ACC112 (cell line): ENCODE measurements around the gene COL21A1.

Source experiments
- H2AFZ ChIP-seq: fragments of 200-600 bp; sonication (generic); one replicate; pipeline ENCODE4 v1.6.0; 2017; ENCODE audit warnings: antibody characterized with exemption, low read length; ENCODE audit not compliant: unreplicated experiment
- H3K27ac ChIP-seq: fragments of 200-600 bp; sonication (generic); 2 replicates; pipeline ENCODE4 v1.5.1; 2014; ENCODE audit warnings: low read depth, mild to moderate bottlenecking, antibody characterized with exemption, low read length, moderate library complexity
- H3K27me3 ChIP-seq: fragments of 200-600 bp; sonication (generic); 2 replicates; pipeline ENCODE4 v1.6.1; 2014; ENCODE audit warnings: mild to moderate bottlenecking, antibody characterized with exemption, low read length, moderate library complexity, mixed read lengths; ENCODE audit not compliant: insufficient read depth
- H3K36me3 ChIP-seq: fragments of 200-600 bp; sonication (generic); 2 replicates; pipeline ENCODE4 v1.6.1; 2016; ENCODE audit warnings: mild to moderate bottlenecking, antibody characterized with exemption, low read length, moderate library complexity, mixed read lengths; ENCODE audit not compliant: insufficient read depth
- H3K4me1 ChIP-seq: fragments of 200-600 bp; sonication (generic); one replicate; pipeline ENCODE4 v1.6.1; 2016; ENCODE audit warnings: low read length, mixed read lengths; ENCODE audit not compliant: insufficient read depth, unreplicated experiment, control insufficient read depth
- H3K4me3 ChIP-seq: fragments of 200-600 bp; sonication (generic); 2 replicates; pipeline ENCODE4 v1.5.1; 2014; ENCODE audit warnings: mild to moderate bottlenecking, low read depth, low read length
- H3K79me2 ChIP-seq: fragments of 200-600 bp; sonication (generic); one replicate; pipeline ENCODE4 v1.6.0; 2016; ENCODE audit warnings: low read length; ENCODE audit not compliant: control insufficient read depth, unreplicated experiment, insufficient read depth

The COL21A1 gene

DNA sequence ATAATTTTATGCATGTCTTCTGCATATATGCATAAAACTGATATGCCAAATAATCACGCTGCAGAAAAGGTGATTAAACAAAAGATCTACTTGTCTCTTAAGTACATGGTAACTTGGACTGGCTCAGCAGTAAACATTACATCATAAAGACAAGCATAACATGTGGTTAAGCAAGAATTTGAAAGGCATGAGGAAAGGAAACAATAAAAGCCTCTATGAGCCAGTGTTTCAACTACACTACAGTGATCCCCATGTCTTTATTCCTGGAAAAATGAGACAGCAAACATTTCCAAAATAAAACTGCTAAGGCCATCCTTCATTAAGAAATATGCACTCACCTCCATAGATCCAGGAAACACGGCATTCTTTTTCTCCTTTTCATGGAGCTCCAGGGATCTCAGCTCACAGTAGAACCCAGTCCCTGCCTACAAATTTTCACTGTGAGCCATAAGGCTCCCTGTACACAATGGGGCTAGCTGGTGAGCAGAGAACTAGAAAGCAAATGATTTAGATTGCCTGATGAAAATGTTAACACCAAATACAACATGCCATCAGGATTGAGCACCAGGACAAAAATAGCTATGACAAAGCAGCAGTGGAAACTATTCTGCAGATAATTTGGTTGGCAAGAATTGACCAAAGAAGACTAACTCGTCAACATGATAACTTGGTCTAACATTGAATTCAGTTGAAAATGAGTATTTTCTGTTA, 156.1 kb downstream of the COL21A1 start:
- Histone ChIP-seq H3K79me2 (no peaks in the 10 kb centered on the region), H3K4me3 (peak overlapping the region; percentile 8; the same call in 1 of the 2 replicates), H3K4me1 (peaks cover 7% of the 10 kb centered on the region), H3K36me3 (0 out of 2 replicates have a peak, but pooled peaks cover 4% of the 10 kb centered on the region), H3K27me3 (no peaks in the 10 kb centered on the region), H3K27ac (peak overlapping the region; percentile 77), H2AFZ (peak overlapping the region; percentile 69)

DNA sequence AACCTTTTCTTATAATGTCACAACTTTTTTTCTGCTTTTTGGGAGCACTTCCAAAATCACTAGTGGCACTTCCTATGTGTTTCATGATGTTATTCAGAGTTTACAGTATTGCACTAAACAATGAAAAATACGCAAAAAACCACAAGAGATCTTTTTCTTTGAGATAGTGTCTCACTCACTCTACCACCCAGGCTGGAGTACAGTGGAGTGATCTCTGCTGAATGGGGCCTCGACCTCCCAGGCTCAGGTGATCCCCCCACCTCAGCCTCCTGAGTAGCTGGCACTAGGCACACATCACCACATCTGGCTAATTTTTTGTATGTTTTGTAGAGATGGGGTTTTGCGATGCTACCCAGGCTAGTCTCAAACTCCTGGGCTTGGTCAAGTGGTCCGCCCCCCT, 158.7 kb downstream of the COL21A1 start:
- Histone ChIP-seq H3K79me2 (no peaks in the 10 kb centered on the region), H3K4me1 (peaks cover 7% of the 10 kb centered on the region)

GRCh38 chr6:56087421-56087820, 160.0 kb downstream of the COL21A1 start:
- no peak overlapping the region for H2AFZ ChIP-seq
- H3K4me1 ChIP-seq = peaks cover 7% of the 10 kb centered on the region
- H3K27me3 ChIP-seq = no peaks in the 10 kb centered on the region
- no peak overlapping the region for H3K27ac ChIP-seq
- H3K36me3 ChIP-seq = no peaks in the 10 kb centered on the region
- H3K79me2 ChIP-seq = no peaks in the 10 kb centered on the region
- no peak overlapping the region for H3K4me3 ChIP-seq

More for the DNA sequence above, 158.7 kb downstream of the COL21A1 start:
- no peak overlapping the region for H2AFZ ChIP-seq
- no peaks in the 10 kb centered on the region for H3K27me3 ChIP-seq
- no peak overlapping the region for H3K4me3 ChIP-seq
- 0 out of 2 replicates have a peak, but pooled peaks cover 4% of the 10 kb centered on the region for H3K36me3 ChIP-seq
- no peak overlapping the region for H3K27ac ChIP-seq

DNA sequence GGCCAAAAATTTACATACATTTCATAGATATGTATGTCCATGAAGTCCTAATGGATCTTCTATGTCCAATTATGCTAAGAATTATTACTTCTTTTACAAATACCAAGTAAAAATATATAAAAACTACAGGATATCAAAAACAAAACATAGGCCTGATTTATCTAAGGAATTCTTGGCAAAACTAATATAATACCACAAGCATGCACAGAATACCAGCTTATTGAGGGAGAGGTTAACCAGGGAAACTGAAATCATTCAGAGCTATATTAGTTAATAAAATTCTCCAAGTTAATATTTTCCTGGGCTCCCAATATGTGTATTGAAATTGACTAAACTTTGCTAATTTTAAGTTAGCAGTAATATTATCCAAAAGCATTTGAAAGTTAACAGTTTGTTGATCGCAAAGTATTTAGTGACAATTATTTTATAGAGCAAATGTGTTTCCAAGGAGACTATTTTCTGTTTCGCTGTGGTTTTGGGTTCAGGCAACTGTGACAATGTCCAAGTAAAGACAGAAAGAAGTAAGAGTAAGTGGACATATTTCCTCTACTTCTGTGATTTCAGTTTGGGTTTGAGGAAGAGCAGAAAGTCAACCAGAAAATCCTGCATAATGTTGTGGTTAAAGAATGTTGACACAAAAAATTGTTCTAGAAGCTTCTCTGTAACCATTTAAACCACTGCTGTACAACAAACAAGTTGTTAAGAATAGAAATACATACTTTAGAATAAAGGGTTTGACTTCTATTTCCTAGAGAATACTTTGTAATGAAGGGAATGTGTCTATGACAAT, 167.4 kb downstream of the COL21A1 start:
- Histone ChIP-seq H3K27ac (no peak overlapping the region), H2AFZ (no peak overlapping the region), H3K79me2 (no peaks in the 10 kb centered on the region), H3K4me1 (peaks cover 3% of the 10 kb centered on the region), H3K27me3 (no peaks in the 10 kb centered on the region), H3K36me3 (peaks cover 5% of the 10 kb centered on the region; the same call in 1 of the 2 replicates), H3K4me3 (no peak overlapping the region)

- peaks cover 5% of the 10 kb centered on the region; the same call in 1 of the 2 replicates for H3K36me3 ChIP-seq
- no peak overlapping the region for H2AFZ ChIP-seq
Observed at GRCh38 chr6:56076033-56076432, 171.3 kb downstream of the COL21A1 start.

DNA sequence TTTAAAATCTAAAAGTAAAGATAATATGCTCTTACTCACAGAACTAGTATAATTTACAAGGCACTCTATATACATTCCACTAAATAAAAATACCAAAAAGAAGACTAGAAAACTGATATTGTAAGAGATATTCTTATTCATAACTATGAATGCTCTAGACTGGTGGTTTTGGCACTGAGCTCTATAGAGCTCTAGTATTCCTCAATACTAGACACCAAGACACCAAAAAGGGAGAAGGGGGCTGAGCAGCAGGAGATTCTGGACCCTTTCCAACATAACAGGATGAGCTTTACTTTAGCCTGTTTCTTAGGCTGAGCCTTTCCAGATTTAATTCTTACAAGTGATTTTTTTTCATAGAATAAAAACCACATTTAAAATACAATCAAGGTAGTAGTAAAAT, 173.6 kb downstream of the COL21A1 start:
- H3K36me3 ChIP-seq = peaks cover 5% of the 10 kb centered on the region; the same call in 1 of the 2 replicates
- no peaks in the 10 kb centered on the region for H3K79me2 ChIP-seq
- peak overlapping the region; percentile 48; the same call in 1 of the 2 replicates for H3K4me3 ChIP-seq
- peaks cover 19% of the 10 kb centered on the region for H3K4me1 ChIP-seq
- H3K27ac ChIP-seq = peak overlapping the region; percentile 96
- no peaks in the 10 kb centered on the region for H3K27me3 ChIP-seq
- H2AFZ ChIP-seq = peak overlapping the region; percentile 16

More at GRCh38 chr6:56076033-56076432, 171.3 kb downstream of the COL21A1 start:
- Histone ChIP-seq H3K4me3 (no peak overlapping the region), H3K27ac (no peak overlapping the region), H3K27me3 (no peaks in the 10 kb centered on the region), H3K4me1 (peaks cover 19% of the 10 kb centered on the region), H3K79me2 (no peaks in the 10 kb centered on the region)

DNA sequence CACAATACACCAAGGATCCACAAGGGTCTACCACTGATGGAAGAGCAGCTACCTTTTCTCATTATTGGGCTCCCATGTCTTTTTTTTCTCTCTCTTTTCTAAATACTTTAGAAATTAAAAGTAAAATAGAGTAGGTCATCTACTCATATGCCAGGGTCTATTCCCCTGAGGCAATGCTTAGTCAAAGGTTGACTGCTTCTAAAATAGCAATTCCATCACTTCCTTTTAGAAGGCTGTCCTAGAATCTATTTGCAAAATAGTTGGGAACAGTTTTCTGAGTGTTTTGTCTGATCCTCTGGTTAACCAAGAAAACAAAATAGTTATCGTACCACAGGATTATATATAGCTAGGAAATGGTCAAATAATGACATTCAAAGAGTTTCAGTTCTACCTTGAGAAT, 174.1 kb downstream of the COL21A1 start:
- peak overlapping the region; percentile 76 for H2AFZ ChIP-seq

DNA sequence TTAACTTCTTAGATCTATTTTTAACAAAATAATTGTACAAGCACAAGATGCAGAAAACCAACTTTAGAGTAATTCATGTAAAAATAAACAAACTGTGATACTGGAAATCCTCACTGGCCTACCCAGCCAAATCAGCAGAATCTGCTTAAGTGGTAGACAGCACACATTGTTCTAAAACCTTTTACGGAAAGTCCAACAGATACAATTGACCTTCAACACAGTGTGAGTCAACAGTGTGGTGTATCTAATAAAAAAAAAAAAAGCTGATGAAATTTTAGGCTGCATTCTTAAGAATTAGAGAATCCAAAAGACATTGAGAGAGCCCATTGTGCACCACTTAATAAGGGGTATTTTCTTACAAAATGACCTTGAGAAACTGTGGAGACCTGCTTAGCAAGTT, 174.5 kb downstream of the COL21A1 start:
- H3K27ac ChIP-seq = peak overlapping the region; percentile 96
- peak overlapping the region; percentile 76 for H2AFZ ChIP-seq
- H3K4me1 ChIP-seq = peaks cover 19% of the 10 kb centered on the region
- H3K79me2 ChIP-seq = no peaks in the 10 kb centered on the region
- H3K27me3 ChIP-seq = no peaks in the 10 kb centered on the region
- H3K36me3 ChIP-seq = peaks cover 5% of the 10 kb centered on the region; the same call in 1 of the 2 replicates
- H3K4me3 ChIP-seq = peak overlapping the region; percentile 48

More for the DNA sequence above, 174.1 kb downstream of the COL21A1 start:
- Histone ChIP-seq H3K27ac (peak overlapping the region; percentile 96), H3K4me3 (peak overlapping the region; percentile 48), H3K4me1 (peaks cover 19% of the 10 kb centered on the region), H3K36me3 (peaks cover 5% of the 10 kb centered on the region; the same call in 1 of the 2 replicates), H3K27me3 (no peaks in the 10 kb centered on the region), H3K79me2 (no peaks in the 10 kb centered on the region)

DNA sequence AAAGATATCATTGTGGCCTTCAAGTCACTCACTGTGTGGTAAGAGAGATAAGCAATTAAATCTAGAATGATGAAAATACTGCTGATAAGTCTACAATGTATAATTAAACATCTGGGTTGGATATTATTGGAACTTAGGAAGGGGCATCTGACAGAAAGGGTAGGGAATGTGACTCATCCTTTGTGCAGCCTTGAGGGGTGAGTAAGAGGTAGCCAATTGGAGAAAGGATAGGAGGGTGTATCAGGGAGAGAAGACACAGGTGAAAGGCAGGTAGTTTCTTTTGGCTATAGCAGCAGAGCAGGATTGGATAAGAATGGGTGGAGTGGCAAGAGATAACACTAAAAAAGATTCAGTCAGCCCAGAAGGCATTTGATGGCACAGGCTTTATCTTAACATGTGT, 182.0 kb downstream of the COL21A1 start:
- Histone ChIP-seq H3K4me3 (no peak overlapping the region), H3K27ac (no peak overlapping the region), H2AFZ (no peak overlapping the region), H3K4me1 (peaks cover 10% of the 10 kb centered on the region), H3K27me3 (no peaks in the 10 kb centered on the region), H3K79me2 (no peaks in the 10 kb centered on the region), H3K36me3 (no peaks in the 10 kb centered on the region)

DNA sequence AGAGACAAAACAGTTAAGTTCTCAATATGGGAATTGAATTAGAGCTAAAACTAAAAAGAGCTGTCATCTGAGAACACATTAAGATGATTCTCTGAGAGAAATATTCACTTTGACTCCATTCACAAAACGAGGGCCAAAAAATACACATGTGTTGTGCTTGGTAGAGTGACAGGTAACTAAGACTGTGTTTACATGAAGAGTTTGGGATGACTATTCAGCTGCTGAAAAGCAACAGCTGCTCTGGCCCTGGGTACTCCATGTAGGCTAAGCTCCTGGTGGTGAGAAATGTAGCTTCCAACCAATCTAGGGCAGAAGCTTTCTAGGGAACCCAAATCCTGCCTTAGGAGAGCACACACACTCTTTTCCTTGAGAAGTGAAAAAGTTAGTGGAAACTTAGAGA, 184.5 kb downstream of the COL21A1 start:
- no peaks in the 10 kb centered on the region for H3K27me3 ChIP-seq
- no peaks in the 10 kb centered on the region for H3K36me3 ChIP-seq
- no peak overlapping the region for H2AFZ ChIP-seq
- no peak overlapping the region for H3K4me3 ChIP-seq
- H3K4me1 ChIP-seq = peaks cover 16% of the 10 kb centered on the region
- no peak overlapping the region for H3K27ac ChIP-seq
- no peaks in the 10 kb centered on the region for H3K79me2 ChIP-seq
